H1 (cell line): Measurements from ENCODE around the gene C6orf120. TPM values are rescaled to one million over a fixed set of nuclear protein-coding genes. Genes with fewer than 3 reads are reported as not detected.

Experiments used
- CTCF ChIA-PET: fragments of 300-600 bp; sonication (Branson Sonifier 250); formaldehyde crosslinking; loops from one replicate; lab custom pipeline; 2021; ENCODE audit not compliant: partially characterized antibody; lab: Charles Lee
- POLR2A ChIA-PET: fragments of 300-600 bp; sonication (Branson Sonifier 250); formaldehyde crosslinking; loops from one replicate; lab custom pipeline; 2021; ENCODE audit warnings: inconsistent platforms; ENCODE audit not compliant: partially characterized antibody; lab: Charles Lee
- DNase-seq, 2 experiments: peaks; one replicate each; pipeline versions ENCODE4 v3.0.0 to v3.0.0-alpha.2; 2010 to 2022; ENCODE audit warnings: low spot score in 2 of 2, low read depth in 1 of 2, mixed read lengths in 1 of 2
- FAIRE-seq: peaks from 2 replicates; lab custom pipeline; 2011; peaks lifted over from hg19 to GRCh38; lab: Jason Lieb, UNC
- H2AFZ ChIP-seq: 2 replicates; pipeline ENCODE4 v1.8.1; 2012; ENCODE audit warnings: low read length, inconsistent platforms
- H2AK5ac ChIP-seq: 2 replicates; pipeline ENCODE4 v1.6.1; 2013; ENCODE audit warnings: low read depth, low read length
- H2BK120ac ChIP-seq: replicated peaks from 2 replicates; pipeline ENCODE3; 2013; ENCODE audit warnings: low read depth, low read length, inconsistent platforms
- H2BK12ac ChIP-seq: 2 replicates; pipeline ENCODE4 v1.6.1; 2013; ENCODE audit warnings: low read depth, low read length
- H2BK15ac ChIP-seq: 2 replicates; pipeline ENCODE4 v1.6.1; 2013; ENCODE audit warnings: low read length
- H2BK20ac ChIP-seq: 2 replicates; pipeline ENCODE4 v1.6.1; 2013; ENCODE audit warnings: low read length
- H2BK5ac ChIP-seq: 2 replicates; pipeline ENCODE4 v1.6.1; 2013; ENCODE audit warnings: low read depth, low read length
- H3K14ac ChIP-seq: 2 replicates; pipeline ENCODE4 v1.6.1; 2013; ENCODE audit warnings: inconsistent platforms; ENCODE audit not compliant: insufficient read length
- H3K18ac ChIP-seq: 2 replicates; pipeline ENCODE4 v1.6.1; 2013; ENCODE audit warnings: low read length; ENCODE audit errors: extremely low read depth
- H3K23ac ChIP-seq: 2 replicates; pipeline ENCODE4 v1.6.1; 2013; ENCODE audit warnings: inconsistent platforms; ENCODE audit not compliant: insufficient read length
- H3K23me2 ChIP-seq: 2 replicates; pipeline ENCODE4 v1.6.1; 2013; ENCODE audit warnings: low read depth, low read length
- H3K27ac ChIP-seq: 2 replicates; pipeline ENCODE4 v1.6.1; 2011; ENCODE audit warnings: low read depth, low read length, inconsistent platforms
- H3K27me3 ChIP-seq, 4 experiments: replicated peaks in 1 of 4; 1 replicate in 1 of 4; 2 replicates in 3 of 4; pipeline versions ENCODE4 v1.6.1 to v1.8.1; 2011 to 2013; ENCODE audit warnings: low read length in 3 of 4, mild to moderate bottlenecking in 3 of 4, inconsistent platforms in 2 of 4, mixed read lengths in 2 of 4, moderate library complexity in 1 of 4; ENCODE audit not compliant: control insufficient read depth in 3 of 4, insufficient read depth in 3 of 4; ENCODE audit errors: extremely low read depth in 1 of 4
- H3K36me3 ChIP-seq, 4 experiments: 2 replicates each; pipeline versions ENCODE4 v1.6.1 to v1.8.1; 2011 to 2013; ENCODE audit warnings: mild to moderate bottlenecking in 4 of 4, low read length in 3 of 4, moderate library complexity in 2 of 4, control low read depth in 1 of 4, inconsistent platforms in 1 of 4; ENCODE audit not compliant: insufficient read depth in 4 of 4, control insufficient read depth in 2 of 4
- H3K4ac ChIP-seq: replicated peaks from 2 replicates; pipeline ENCODE3; 2013; ENCODE audit warnings: low read length, low read depth, mixed read lengths, inconsistent platforms; ENCODE audit not compliant: insufficient read length
- H3K4me1 ChIP-seq, 4 experiments: replicated peaks in 1 of 4; 1 replicate in 1 of 4; 2 replicates in 3 of 4; pipeline versions ENCODE4 v1.6.1 to v1.8.1; 2011 to 2013; ENCODE audit warnings: low read length in 3 of 4, inconsistent platforms in 2 of 4, mixed read lengths in 1 of 4; ENCODE audit not compliant: insufficient read depth in 4 of 4, control insufficient read depth in 3 of 4
- H3K4me2 ChIP-seq, 2 experiments: 2 replicates each; pipeline versions ENCODE4 v1.6.1 to v1.8.1; 2011 to 2013; ENCODE audit warnings: low read depth in 2 of 2, low read length in 2 of 2, control low read depth in 1 of 2, inconsistent platforms in 1 of 2, mild to moderate bottlenecking in 1 of 2; ENCODE audit not compliant: insufficient read depth in 1 of 2
- H3K4me3 ChIP-seq, 4 experiments: fragments of 200-600, 300-600 bp in 1 of 4; sonication (generic), shearing (Covaris generic), sonication (Bioruptor Twin) in 1 of 4; 2 replicates each; pipeline versions ENCODE4 v1.5.1 to v1.8.1; 2011 to 2016; ENCODE audit warnings: low read length in 4 of 4, low read depth in 3 of 4, control low read depth in 2 of 4, inconsistent platforms in 2 of 4, mild to moderate bottlenecking in 2 of 4, mixed read lengths in 1 of 4, moderate library complexity in 1 of 4; ENCODE audit not compliant: insufficient read depth in 2 of 4; ENCODE audit errors: extremely low read depth in 1 of 4
- H3K56ac ChIP-seq: replicated peaks from 2 replicates; pipeline ENCODE3; 2013; ENCODE audit warnings: low read depth, mild to moderate bottlenecking, mixed read lengths, low read length, inconsistent platforms; ENCODE audit not compliant: insufficient read length
- H3K79me1 ChIP-seq: 2 replicates; pipeline ENCODE4 v1.6.1; 2013; ENCODE audit warnings: low read depth, low read length, control low read depth
- H3K79me2 ChIP-seq, 2 experiments: 2 replicates each; pipeline versions ENCODE4 v1.6.1 to v1.8.1; 2012 to 2013; ENCODE audit warnings: low read length in 2 of 2, mild to moderate bottlenecking in 2 of 2, inconsistent platforms in 1 of 2; ENCODE audit not compliant: insufficient read depth in 2 of 2, control insufficient read depth in 1 of 2
- H3K9ac ChIP-seq, 4 experiments: replicated peaks in 1 of 4; 1 replicate in 1 of 4; 2 replicates in 3 of 4; pipeline versions ENCODE4 v1.6.1 to v1.8.1; 2011 to 2013; ENCODE audit warnings: low read depth in 3 of 4, low read length in 3 of 4, control low read depth in 2 of 4, mild to moderate bottlenecking in 2 of 4, moderate library complexity in 2 of 4, inconsistent platforms in 1 of 4; ENCODE audit errors: extremely low read depth in 1 of 4
- H3K9me3 ChIP-seq, 2 experiments: 2 replicates each; pipeline versions ENCODE4 v1.6.1 to v1.8.1; 2012 to 2013; ENCODE audit warnings: mild to moderate bottlenecking in 2 of 2, moderate library complexity in 2 of 2, control low read depth in 1 of 2, inconsistent platforms in 1 of 2, low read depth in 1 of 2, low read length in 1 of 2, mixed read lengths in 1 of 2; ENCODE audit not compliant: insufficient read depth in 2 of 2
- H4K20me1 ChIP-seq, 2 experiments: replicated peaks in 1 of 2; 2 replicates each; pipeline versions ENCODE3 to v1.8.1; 2011 to 2013; ENCODE audit warnings: inconsistent platforms in 2 of 2, low read length in 2 of 2, mild to moderate bottlenecking in 1 of 2; ENCODE audit not compliant: insufficient read depth in 2 of 2, control insufficient read depth in 1 of 2
- H4K5ac ChIP-seq: 2 replicates; pipeline ENCODE4 v1.6.1; 2013; ENCODE audit warnings: low read length, low read depth, mixed read lengths, inconsistent platforms; ENCODE audit not compliant: insufficient read length
- H4K8ac ChIP-seq: 2 replicates; pipeline ENCODE4 v1.8.0; 2013; ENCODE audit warnings: mild to moderate bottlenecking, moderate library complexity, low read length, inconsistent platforms; ENCODE audit not compliant: insufficient read depth; ENCODE audit errors: extremely low read depth
- H4K91ac ChIP-seq: replicated peaks from 2 replicates; pipeline ENCODE3; 2013; ENCODE audit warnings: low read length, mixed read lengths, inconsistent platforms; ENCODE audit not compliant: insufficient read length
- BRCA1 ChIP-seq: IDR thresholded peaks from 2 replicates; pipeline ENCODE4 v1.6.1; 2012; ENCODE audit warnings: low read depth, low read length, improper control_type of control experiment
- CTCF ChIP-seq, 3 experiments: IDR thresholded peaks; 1 replicate in 2 of 3; 2 replicates in 1 of 3; pipeline versions ENCODE4 v1.5.1 to v1.6.1; 2011; ENCODE audit warnings: low read length in 3 of 3, mild to moderate bottlenecking in 3 of 3, inconsistent platforms in 2 of 3, low read depth in 1 of 3, moderate library complexity in 1 of 3; ENCODE audit not compliant: insufficient read depth in 1 of 3; ENCODE audit errors: control extremely low read depth in 1 of 3
- GABPA ChIP-seq: IDR thresholded peaks from 2 replicates; pipeline ENCODE4 v1.6.1; 2011; ENCODE audit warnings: mild to moderate bottlenecking, low read length, moderate library complexity, borderline replicate concordance; ENCODE audit not compliant: insufficient read depth
- KDM5A ChIP-seq: fragments of 200-600 bp; IDR thresholded peaks from 2 replicates; pipeline ENCODE4 v1.7.1; 2012; ENCODE audit warnings: mild to moderate bottlenecking, low read length, inconsistent platforms, mixed read lengths
- POLR2AphosphoS5 ChIP-seq: IDR thresholded peaks from 2 replicates; pipeline ENCODE4 v1.6.1; 2011; ENCODE audit warnings: low read depth, low read length
- RAD21 ChIP-seq, 2 experiments: IDR thresholded peaks in 1 of 2; conservative IDR thresholded peaks in 1 of 2; 2 replicates each; pipeline ENCODE4 v1.6.1; 2011; ENCODE audit warnings: low read depth in 2 of 2, low read length in 2 of 2, improper control_type of control experiment in 1 of 2, inconsistent platforms in 1 of 2, mild to moderate bottlenecking in 1 of 2, moderate library complexity in 1 of 2
- SIN3A ChIP-seq, 2 experiments: IDR thresholded peaks in 1 of 2; conservative IDR thresholded peaks in 1 of 2; 2 replicates each; pipeline ENCODE4 v1.6.1; 2011 to 2012; ENCODE audit warnings: low read length in 2 of 2, improper control_type of control experiment in 1 of 2, low read depth in 1 of 2, mild to moderate bottlenecking in 1 of 2
- SIRT6 ChIP-seq: IDR thresholded peaks from one replicate; pipeline ENCODE4 v1.7.1; 2012; ENCODE audit warnings: low read length, inconsistent platforms
- TCF12 ChIP-seq: IDR thresholded peaks from 2 replicates; pipeline ENCODE4 v1.6.1; 2011; ENCODE audit warnings: low read depth, mild to moderate bottlenecking, low read length
- whole genome bisulfite sequencing, 2 experiments: shearing (Covaris generic) in 1 of 2; methylation state at CpG; one replicate each; pipeline versions ENCODE4 v1.1.6 to v1.1.7; 2013 to 2015; ENCODE audit warnings: low lambda C conversion rate in 2 of 2, mixed read lengths in 2 of 2, inconsistent platforms in 1 of 2, low coverage in 1 of 2, missing lambda C conversion rate in 1 of 2; ENCODE audit not compliant: insufficient replicate concordance in 2 of 2, insufficient coverage in 1 of 2, insufficient read length in 1 of 2; ENCODE audit errors: extremely low coverage in 1 of 2, missing lambda C conversion rate in 1 of 2; 5-methylcytosine and 5-hydroxymethylcytosine counted together
- polyA plus RNA-seq, 7 experiments: library from polyadenylated mRNA; depleted of rRNA in 3 of 7; stranded (reverse) in 5 of 7; unstranded in 2 of 7; fragments of >200 nt in 5 of 7; fragments of 200-250 nt in 2 of 7; gene quantifications; 1 replicate in 5 of 7; 2 replicates in 1 of 7; 4 replicates in 1 of 7; pipeline versions ENCODE4 v1.2.1 to v1.2.3, GENCODE V29; 2011 to 2013; ENCODE audit warnings: missing spikeins in 2 of 7, mixed read lengths in 2 of 7
- total RNA-seq: library from RNA; stranded (reverse); fragmentation: NEBNext Ultra II Directional; extraction: Animal tissue kit (Norgen Biotek cat#: 25700); gene quantifications from 2 replicates; pipeline ENCODE4 v1.2.1, GENCODE V29; 2021

Gene C6orf120
- total and polyA plus RNA-seq, 2 of the 8 experiments (the other 6 are each of a cell fraction or from before 2014, with no cell fraction given) = 16.2 to 30.6 TPM

DNA sequence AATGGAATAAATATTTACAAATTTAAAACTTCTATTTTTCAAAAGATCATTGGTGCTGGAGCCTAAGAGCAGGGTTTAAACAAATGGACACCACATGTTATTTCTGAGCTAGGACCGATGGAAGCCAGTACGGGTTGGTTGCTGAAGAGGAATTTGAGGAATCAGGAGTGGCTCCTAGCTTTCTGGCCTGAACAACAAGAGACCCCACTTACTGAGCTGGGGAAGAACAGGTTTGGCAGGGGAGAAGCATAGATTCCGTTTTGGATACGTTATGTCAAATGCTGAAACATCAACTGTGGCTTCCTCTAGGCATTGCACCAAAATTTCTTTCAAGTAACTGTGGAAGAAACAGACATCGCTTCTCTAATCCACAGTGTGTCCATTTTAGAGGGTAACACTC lies 6.8 kb upstream of the C6orf120 start:
- H3K9ac ChIP-seq = no peak overlapping the region
- no peak overlapping the region for H3K23ac ChIP-seq
- peaks cover 23% of the 10 kb centered on the region for H3K79me1 ChIP-seq
- no peak overlapping the region for H3K4me2 ChIP-seq
- no peaks in the 10 kb centered on the region; a peak in 1 of 4 replicates for H3K9me3 ChIP-seq
- no peak for TF ChIP-seq SIRT6
- TF ChIP-seq CTCF (IDR thresholded peaks at IDR 0.05; ENCODE audit: control extremely low read depth in 1 of 3, insufficient read depth in 1 of 3, low read depth in 1 of 3, low read length in 3 of 3) = no peak
- TF ChIP-seq TCF12 = no peak
- no peak for TF ChIP-seq BRCA1
- no peak for TF ChIP-seq POLR2AphosphoS5
- TF ChIP-seq KDM5A = no peak
- TF ChIP-seq GABPA = no peak
- TF ChIP-seq SIN3A (conservative IDR thresholded peaks at IDR 0.05 in 1 of 2, IDR thresholded peaks at IDR 0.05 in 1 of 2; ENCODE audit: low read depth in 1 of 2, low read length in 2 of 2) = no peak
- no peak for TF ChIP-seq RAD21 (IDR thresholded peaks at IDR 0.05 in 1 of 2, conservative IDR thresholded peaks at IDR 0.05 in 1 of 2; ENCODE audit: low read depth in 2 of 2, low read length in 2 of 2)
- no peak for DNase-seq
- no peak overlapping the region for H3K14ac ChIP-seq
- no peak overlapping the region for H2AK5ac ChIP-seq
- H3K4ac ChIP-seq = no peak overlapping the region
- H2BK20ac ChIP-seq = no peak overlapping the region
- H2BK15ac ChIP-seq = no peak overlapping the region
- no peak overlapping the region for H4K91ac ChIP-seq
- peaks cover 0 to 5% (median 2%) of the 10 kb centered on the region in 4 experiments; a peak in 2 of 7 replicates for H3K4me1 ChIP-seq
- no peak overlapping the region for H2BK120ac ChIP-seq
- peaks cover 3 to 77% of the 10 kb centered on the region in 2 experiments for H3K79me2 ChIP-seq
- WGBS, 2 experiments = 97% methylated on average over 5 of the region's 5 CpGs; no CpG with 5 or more reads in 1 of the 2 experiments
- no peak overlapping the region for H2BK12ac ChIP-seq
- peaks cover 0 to 9% (median 0%) of the 10 kb centered on the region in 4 experiments; a peak in 2 of 8 replicates for H3K36me3 ChIP-seq
- ChIA-PET POLR2A (no interaction called here), CTCF (interaction anchor here (0.9 to 1.2 kb wide), 4 partner anchors 10 to 137 kb away, joined by 3 to 4 read pairs (median 3); no protein-coding TSS in a partner anchor)
- no peak overlapping the region for H2BK5ac ChIP-seq
- H3K23me2 ChIP-seq = no peaks in the 10 kb centered on the region
- H3K27me3 ChIP-seq = no peaks in the 10 kb centered on the region
- FAIRE-seq = no peak
- H2AFZ ChIP-seq = no peak overlapping the region
- H3K18ac ChIP-seq = no peak overlapping the region
- H3K56ac ChIP-seq = no peak overlapping the region
- no peak overlapping the region for H4K8ac ChIP-seq
- no peak overlapping the region for H3K4me3 ChIP-seq
- no peak overlapping the region for H3K27ac ChIP-seq
- no peak overlapping the region for H4K5ac ChIP-seq
- peaks cover 2 to 7% of the 10 kb centered on the region in 2 experiments for H4K20me1 ChIP-seq
